Body of pancreas (tissue), 4 donors: ENCODE results near the gene ZNF184. TPM values are rescaled to one million over a fixed set of nuclear protein-coding genes. Genes with fewer than 3 reads are reported as not detected.
A peak's percentile ranks its signal among the peaks of the same experiment; 100 is the strongest.

ENCODE experiments used
- ATAC-seq: fragments of 150-250 bp; one replicate; pipeline ENCODE4 v1.9.1; 2016
- DNase-seq, 4 donors: peaks; one replicate each; pipeline ENCODE4 v3.0.0-alpha.2; 2019
- H3K27ac ChIP-seq, 4 donors: fragments of 200-600 bp; sonication (generic); 1 replicate in 3 of 4; 2 replicates in 1 of 4; pipeline versions ENCODE4 v1.5.1 to v1.6.1; 2016 to 2019; ENCODE audit warnings: mild to moderate bottlenecking in 1 of 4, mixed read lengths in 1 of 4, moderate library complexity in 1 of 4
- H3K27me3 ChIP-seq, 2 donors: fragments of 200-600 bp; sonication (generic); one replicate each; pipeline ENCODE4 v1.6.0; 2016; ENCODE audit warnings: mild to moderate bottlenecking in 1 of 2
- H3K36me3 ChIP-seq, 2 donors: fragments of 200-600 bp; sonication (generic); replicated peaks in 1 of 2; 2 replicates each; pipeline ENCODE4 v1.5.1; 2016; ENCODE audit warnings: low read depth in 2 of 2; ENCODE audit not compliant: insufficient read depth in 1 of 2
- H3K4me1 ChIP-seq: fragments of 200-600 bp; sonication (generic); one replicate; pipeline ENCODE4 v1.6.0; 2016
- H3K4me3 ChIP-seq, 2 donors: fragments of 200-600 bp; sonication (generic); 1 replicate in 1 of 2; 2 replicates in 1 of 2; pipeline ENCODE4 v1.5.1; 2016 to 2019
- H3K9me3 ChIP-seq, 3 donors: fragments of 200-600 bp; sonication (generic); 1 replicate in 2 of 3; 2 replicates in 1 of 3; pipeline ENCODE4 v1.5.1; 2016
- POLR2A ChIP-seq, 3 donors: fragments of 450-650 bp; IDR thresholded peaks; one replicate each; pipeline ENCODE4 v1.6.1; 2016; ENCODE audit warnings: antibody characterized with exemption in 3 of 3, mild to moderate bottlenecking in 2 of 3
- WGBS, 2 donors: methylation state at CpG; one replicate each; pipeline ENCODE4 v1.1.5; 2017; 5-methylcytosine and 5-hydroxymethylcytosine counted together
- intact Hi-C: fragments of 100-400 bp; cut with DNase I; formaldehyde crosslinking; loops from one replicate; pipeline ENCODE4 v1.15.1; 2023
- total RNA-seq, 2 donors: library from RNA; depleted of rRNA; stranded (reverse); fragments of >200 nt; gene quantifications; one replicate each; pipeline ENCODE4 v1.1.0, GENCODE V29; 2016
- TF ChIP-seq, protein P1 (sequence below), 7 experiments: fragments of 450-650 bp in 4 of 7; fragments of 200-600 bp in 3 of 7; sonication (generic) in 3 of 7; IDR thresholded peaks; one replicate each; pipeline ENCODE4 v1.5.1; 2016 to 2019; ENCODE audit warnings: antibody characterized with exemption in 7 of 7

ZNF184 gene
- total RNA-seq, 2 donors from 2014 or later = 2.3 to 4.9 TPM

DNA sequence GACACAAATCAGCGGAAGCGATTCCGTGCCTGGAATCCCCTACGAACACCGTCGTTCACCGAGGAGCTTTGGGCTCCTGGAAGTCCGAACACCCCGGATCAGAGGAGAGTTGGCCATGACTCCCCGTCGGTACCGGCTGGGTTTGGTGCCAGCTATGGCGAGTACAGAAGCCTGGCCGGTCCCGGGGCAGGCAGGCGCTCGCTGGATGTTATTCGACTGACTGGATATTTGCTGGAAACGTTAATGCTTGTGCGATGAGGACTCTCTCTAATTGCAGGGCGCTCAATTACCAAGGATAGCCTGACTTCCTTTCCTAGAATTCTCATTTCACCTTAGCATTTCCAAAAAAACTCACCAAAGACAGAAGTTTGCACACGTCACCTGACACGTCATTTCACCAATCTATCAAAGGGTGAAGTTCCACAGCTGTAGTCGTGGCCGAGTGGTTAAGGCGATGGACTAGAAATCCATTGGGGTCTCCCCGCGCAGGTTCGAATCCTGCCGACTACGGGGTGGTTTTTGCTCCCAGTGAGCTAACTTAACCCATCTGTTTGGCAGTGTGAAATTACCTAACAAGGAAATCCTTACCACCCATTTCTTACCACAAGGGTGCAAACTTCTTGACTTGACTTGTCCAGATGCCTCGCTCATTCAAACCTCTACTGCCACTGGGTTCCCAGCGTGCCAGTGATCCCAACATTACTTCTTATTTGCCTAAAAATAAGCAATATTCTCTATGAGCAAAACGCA lies 22.7 kb upstream of the ZNF184 start:
- no peaks in the 10 kb centered on the region for H3K36me3 ChIP-seq
- H3K4me1 ChIP-seq = peaks cover 5% of the 10 kb centered on the region
- H3K27me3 ChIP-seq = peaks cover 0 to 9% of the 10 kb centered on the region in 2 donors
- no peak overlapping the region for H3K27ac ChIP-seq
- intact Hi-C loops = no loop called here
- TF ChIP-seq POLR2A (IDR thresholded peaks at IDR 0.05) = no peak
- TF ChIP-seq, protein P1, sequence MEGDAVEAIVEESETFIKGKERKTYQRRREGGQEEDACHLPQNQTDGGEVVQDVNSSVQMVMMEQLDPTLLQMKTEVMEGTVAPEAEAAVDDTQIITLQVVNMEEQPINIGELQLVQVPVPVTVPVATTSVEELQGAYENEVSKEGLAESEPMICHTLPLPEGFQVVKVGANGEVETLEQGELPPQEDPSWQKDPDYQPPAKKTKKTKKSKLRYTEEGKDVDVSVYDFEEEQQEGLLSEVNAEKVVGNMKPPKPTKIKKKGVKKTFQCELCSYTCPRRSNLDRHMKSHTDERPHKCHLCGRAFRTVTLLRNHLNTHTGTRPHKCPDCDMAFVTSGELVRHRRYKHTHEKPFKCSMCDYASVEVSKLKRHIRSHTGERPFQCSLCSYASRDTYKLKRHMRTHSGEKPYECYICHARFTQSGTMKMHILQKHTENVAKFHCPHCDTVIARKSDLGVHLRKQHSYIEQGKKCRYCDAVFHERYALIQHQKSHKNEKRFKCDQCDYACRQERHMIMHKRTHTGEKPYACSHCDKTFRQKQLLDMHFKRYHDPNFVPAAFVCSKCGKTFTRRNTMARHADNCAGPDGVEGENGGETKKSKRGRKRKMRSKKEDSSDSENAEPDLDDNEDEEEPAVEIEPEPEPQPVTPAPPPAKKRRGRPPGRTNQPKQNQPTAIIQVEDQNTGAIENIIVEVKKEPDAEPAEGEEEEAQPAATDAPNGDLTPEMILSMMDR (IDR thresholded peaks at IDR 0.05) = no peak
- ATAC-seq (peak; percentile 75), DNase-seq (peak; percentile 38 to 67 (median 60))
- 4 to 8% methylated on average over 33 to 34 of the region's 34 CpGs for WGBS, 2 donors
- peak overlapping the region in 1 of 2 donors; percentile 2 for H3K4me3 ChIP-seq
- H3K9me3 ChIP-seq = no peaks in the 10 kb centered on the region

DNA sequence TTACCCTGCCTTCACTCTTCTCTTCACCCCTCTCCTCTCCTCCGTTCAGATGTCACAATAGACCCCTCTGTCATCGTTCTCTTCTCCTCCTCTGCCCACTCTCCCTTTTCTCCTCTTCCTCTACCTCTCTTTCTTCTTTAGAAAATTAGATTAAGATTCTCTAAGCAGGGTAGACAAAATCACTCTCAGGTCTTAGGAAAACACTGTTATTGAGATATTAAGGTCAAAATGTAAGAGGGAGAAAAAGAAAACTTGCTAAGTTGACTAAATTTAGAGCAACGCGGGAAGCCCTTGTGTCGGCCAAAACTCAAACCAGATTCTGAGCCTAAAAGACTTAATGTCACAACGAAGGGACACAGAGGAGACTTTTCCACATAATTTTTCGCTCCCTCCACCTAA lies 22.1 kb upstream of the ZNF184 start:
- no peaks in the 10 kb centered on the region for H3K36me3 ChIP-seq
- H3K4me1 ChIP-seq = peaks cover 5% of the 10 kb centered on the region
- intact Hi-C loops = no loop called here
- peak; percentile 9 for ATAC-seq
- 8 to 17% methylated on average over 7 of the region's 7 CpGs for WGBS, 2 donors
- peaks cover 0 to 5% of the 10 kb centered on the region in 2 donors for H3K27me3 ChIP-seq
- H3K4me3 ChIP-seq = no peak overlapping the region
- TF ChIP-seq POLR2A (IDR thresholded peaks at IDR 0.05) = no peak
- TF ChIP-seq, protein P1 (IDR thresholded peaks at IDR 0.05) = no peak
- no peaks in the 10 kb centered on the region for H3K9me3 ChIP-seq
- DNase-seq = no peak
- H3K27ac ChIP-seq = no peak overlapping the region

DNA sequence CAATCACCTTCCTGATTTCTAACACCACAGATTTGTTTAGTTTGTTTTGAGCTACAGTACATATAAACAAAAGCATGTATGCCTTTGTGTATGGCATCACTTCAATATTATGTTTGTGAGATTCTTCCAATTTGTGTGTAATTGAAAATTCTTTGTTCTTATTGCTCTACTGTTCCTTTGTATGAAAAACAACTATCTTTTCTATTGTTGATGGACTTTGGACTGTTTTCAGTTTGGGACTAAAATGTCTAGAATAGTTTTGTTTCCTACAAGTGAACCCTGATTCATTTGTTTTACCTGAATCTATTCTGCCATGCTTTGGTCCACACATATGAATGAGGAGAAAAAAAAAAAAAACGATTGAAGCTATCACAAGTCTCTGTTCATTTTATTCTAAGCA lies 21.2 kb upstream of the ZNF184 start:
- no peak overlapping the region for H3K27ac ChIP-seq
- DNase-seq (no peak), ATAC-seq (no peak)
- 25 to 30% methylated on average over 1 of the region's 1 CpG for WGBS, 2 donors
- no peaks in the 10 kb centered on the region for H3K36me3 ChIP-seq
- H3K4me3 ChIP-seq = no peak overlapping the region
- H3K4me1 ChIP-seq = peaks cover 5% of the 10 kb centered on the region
- H3K27me3 ChIP-seq = peaks cover 0 to 5% of the 10 kb centered on the region in 2 donors
- TF ChIP-seq, protein P1 (IDR thresholded peaks at IDR 0.05) = no peak
- no peak for TF ChIP-seq POLR2A (IDR thresholded peaks at IDR 0.05)
- intact Hi-C loops = no loop called here
- H3K9me3 ChIP-seq = no peaks in the 10 kb centered on the region

DNA sequence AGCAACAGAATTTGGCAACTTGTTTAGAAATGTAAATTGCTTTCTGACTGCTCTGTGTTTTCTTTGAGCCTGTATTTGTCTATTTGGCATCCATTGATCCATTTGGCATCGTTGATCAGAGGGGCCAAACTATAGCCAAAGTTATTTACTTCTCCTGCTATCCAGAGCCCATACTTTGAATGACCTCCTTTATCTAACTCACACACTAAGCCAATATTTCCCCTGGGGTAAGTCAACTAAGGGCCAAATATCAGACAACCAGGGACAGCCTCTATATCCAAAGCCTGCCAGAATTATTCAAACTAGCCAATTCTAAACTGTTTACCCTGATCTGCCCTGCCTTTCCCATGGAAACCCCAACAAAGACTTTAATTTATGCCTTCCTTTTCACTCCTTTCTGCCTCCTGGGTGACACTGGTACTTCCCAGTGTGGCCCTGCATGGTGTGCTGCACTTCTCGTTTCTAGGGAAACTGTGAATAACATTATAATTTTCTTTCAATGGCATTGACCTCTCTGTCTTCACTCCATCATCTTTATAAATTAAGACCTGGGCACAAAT lies 19.8 kb upstream of the ZNF184 start:
- intact Hi-C loops = no loop called here
- ATAC-seq (no peak), DNase-seq (no peak)
- Histone ChIP-seq H3K27ac (no peak overlapping the region), H3K9me3 (no peaks in the 10 kb centered on the region), H3K4me3 (no peak overlapping the region), H3K4me1 (peaks cover 5% of the 10 kb centered on the region), H3K27me3 (peaks cover 0 to 5% of the 10 kb centered on the region in 2 donors), H3K36me3 (no peaks in the 10 kb centered on the region)
- TF ChIP-seq, protein P1 (IDR thresholded peaks at IDR 0.05) = no peak
- TF ChIP-seq POLR2A (IDR thresholded peaks at IDR 0.05) = no peak
- WGBS, 2 donors = 41 to 48% methylated on average over 2 of the region's 2 CpGs
